ENCODE results near the gene DOCK3.

The DOCK3 gene

GRCh38 chr3:51397392-51397791 lies 722.7 kb downstream of the DOCK3 start:
- Mint-ChIP-seq H3K9me3 (no peaks in the 10 kb centered on the region), H3K27me3 (no peaks in the 10 kb centered on the region), H3K4me3 (no peak overlapping the region), H3K27ac (no peak overlapping the region), H3K4me1 (peaks cover 47% of the 10 kb centered on the region)
- ATAC-seq (no peak), DNase-seq (no peak)

GRCh38 chr3:51398595-51399310 lies 724.0 kb downstream of the DOCK3 start:
- Mint-ChIP-seq H3K4me3 (no peak overlapping the region), H3K27me3 (no peaks in the 10 kb centered on the region), H3K4me1 (peaks cover 33% of the 10 kb centered on the region), H3K27ac (peak overlapping the region in 1 of 2 donors; percentile 41), H3K9me3 (no peaks in the 10 kb centered on the region)
- ATAC-seq (no peak), DNase-seq (no peak)

GRCh38 chr3:51400166-51400565 lies 725.4 kb downstream of the DOCK3 start:
- no peak overlapping the region for H3K4me3 Mint-ChIP-seq
- no peaks in the 10 kb centered on the region for H3K9me3 Mint-ChIP-seq
- peaks cover 27% of the 10 kb centered on the region for H3K4me1 Mint-ChIP-seq
- H3K27me3 Mint-ChIP-seq = no peaks in the 10 kb centered on the region
- ATAC-seq (no peak), DNase-seq (no peak)
- peak overlapping the region in 1 of 2 donors; percentile 64 for H3K27ac Mint-ChIP-seq

DNA sequence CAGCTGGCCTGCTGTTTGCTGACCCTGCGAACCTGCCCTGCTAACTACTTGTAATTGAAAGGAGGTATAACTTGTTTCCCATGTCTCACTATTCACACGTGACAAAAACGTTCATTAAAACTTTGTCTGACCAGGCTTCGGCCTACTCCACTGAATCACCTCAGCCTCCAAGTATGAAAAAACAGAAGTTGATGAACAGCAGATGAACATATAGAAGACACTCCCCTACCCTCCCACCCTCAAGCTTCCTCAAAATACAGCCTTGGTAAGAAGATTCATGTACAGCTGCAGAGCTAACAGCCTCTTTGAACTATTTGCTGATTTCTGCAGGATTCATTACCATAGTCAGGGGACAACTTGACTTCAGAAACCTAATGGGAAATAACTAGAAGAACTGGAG lies 727.0 kb downstream of the DOCK3 start:
- ATAC-seq (no peak), DNase-seq (no peak)
- no peak overlapping the region for H3K27ac Mint-ChIP-seq

DNA sequence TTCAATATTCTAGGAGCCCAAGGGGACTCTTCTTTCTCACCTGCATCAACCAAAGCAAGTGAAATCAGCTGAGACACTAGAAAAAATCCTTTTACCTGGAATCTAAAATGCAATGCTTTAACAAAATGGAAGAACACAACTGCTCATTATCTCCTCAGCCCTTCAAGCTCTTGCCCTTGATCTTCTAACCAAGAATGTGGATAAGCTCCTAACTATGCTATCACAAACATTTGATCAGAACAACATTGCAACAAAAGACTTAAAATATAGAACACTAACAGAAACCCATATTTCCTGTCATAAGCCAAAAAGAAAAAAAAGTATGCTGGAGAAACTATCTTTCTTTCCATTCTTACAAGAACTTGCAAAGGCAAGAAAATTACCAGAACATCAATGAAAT lies 728.9 kb downstream of the DOCK3 start:
- H3K4me3 Mint-ChIP-seq = no peak overlapping the region
- no peak for ATAC-seq

More for the DNA sequence above, 727.0 kb downstream of the DOCK3 start:
- Mint-ChIP-seq H3K4me1 (peaks cover 21% of the 10 kb centered on the region), H3K4me3 (no peak overlapping the region), H3K9me3 (no peaks in the 10 kb centered on the region), H3K27me3 (no peaks in the 10 kb centered on the region)

GRCh38 chr3:51408021-51408420 lies 733.3 kb downstream of the DOCK3 start:
- Mint-ChIP-seq H3K27me3 (no peaks in the 10 kb centered on the region), H3K27ac (no peak overlapping the region), H3K4me3 (no peak overlapping the region), H3K4me1 (peaks cover 15% of the 10 kb centered on the region), H3K9me3 (no peaks in the 10 kb centered on the region)
- no peak for DNase-seq
- no peak for ATAC-seq

More for the DNA sequence above, 728.9 kb downstream of the DOCK3 start:
- Mint-ChIP-seq H3K9me3 (no peaks in the 10 kb centered on the region), H3K4me1 (peaks cover 15% of the 10 kb centered on the region), H3K27ac (peak overlapping the region; percentile 49 to 85), H3K27me3 (no peaks in the 10 kb centered on the region)
- DNase-seq = no peak

DNA sequence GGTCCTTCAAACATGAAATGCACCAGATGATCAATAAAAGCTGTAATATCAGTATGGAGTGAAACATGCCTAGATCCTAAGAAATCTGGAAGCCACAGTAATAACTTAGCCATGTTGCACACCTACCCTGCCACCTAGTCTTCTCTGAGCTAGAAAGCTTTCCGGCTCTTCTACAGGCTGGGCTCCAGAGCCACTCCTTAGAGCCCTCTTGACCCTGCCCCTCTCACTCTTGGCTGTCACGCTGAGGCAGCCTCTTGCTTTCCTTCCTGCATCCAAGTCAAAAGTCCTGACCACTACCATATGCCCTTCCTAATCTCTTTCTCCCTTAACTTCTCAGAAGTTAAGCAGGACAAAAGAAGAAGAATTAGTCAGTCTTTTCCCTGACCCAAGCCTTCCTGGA lies 734.1 kb downstream of the DOCK3 start:
- no peak for ATAC-seq
- Mint-ChIP-seq H3K27me3 (no peaks in the 10 kb centered on the region), H3K9me3 (no peaks in the 10 kb centered on the region), H3K27ac (peak overlapping the region in 1 of 2 donors; percentile 38), H3K4me3 (no peak overlapping the region), H3K4me1 (peaks cover 15% of the 10 kb centered on the region)
- DNase-seq = no peak

DNA sequence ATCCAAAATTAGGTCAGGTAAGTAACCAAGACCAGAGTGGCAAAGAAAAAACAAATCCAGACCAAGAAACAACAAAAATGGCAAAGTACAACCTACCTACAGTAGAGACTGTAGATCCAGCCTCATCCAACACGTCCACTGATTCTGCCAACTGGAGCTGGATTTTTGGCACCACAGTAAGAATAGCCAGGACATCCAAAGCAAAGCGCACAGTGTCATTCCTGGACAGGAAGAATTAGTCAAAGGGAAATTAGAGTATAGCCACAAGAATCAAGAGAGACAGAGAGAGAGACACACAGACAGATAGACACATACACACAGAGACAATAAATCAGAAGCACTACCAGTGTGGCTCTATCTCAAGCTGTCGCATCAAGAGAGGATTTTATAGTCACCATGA lies 747.5 kb downstream of the DOCK3 start:
- ATAC-seq (no peak), DNase-seq (no peak)
- H3K4me3 Mint-ChIP-seq = no peak overlapping the region
- H3K27me3 Mint-ChIP-seq = no peaks in the 10 kb centered on the region
- H3K9me3 Mint-ChIP-seq = no peaks in the 10 kb centered on the region
- H3K4me1 Mint-ChIP-seq = no peaks in the 10 kb centered on the region
- H3K27ac Mint-ChIP-seq = peak overlapping the region; percentile 15 to 64

DNA sequence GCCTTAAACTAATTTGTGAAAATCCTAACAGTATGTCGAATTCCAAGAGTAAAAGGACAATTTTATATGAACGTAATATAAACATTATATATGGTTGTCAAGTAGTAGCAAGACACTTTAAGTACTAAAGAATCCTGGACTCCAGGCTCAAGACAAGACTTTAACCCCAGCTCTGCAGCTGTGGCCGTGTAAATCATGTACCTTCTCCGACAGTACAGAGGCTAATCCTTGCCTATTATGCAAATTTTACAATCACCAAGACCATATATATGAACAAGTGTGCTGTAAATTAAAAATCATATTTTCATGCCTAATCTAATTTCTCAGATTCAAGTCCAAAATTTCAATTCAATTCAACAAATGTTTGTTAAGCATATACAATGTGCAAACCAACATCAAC lies 752.2 kb downstream of the DOCK3 start:
- H3K4me3 Mint-ChIP-seq = no peak overlapping the region
- no peaks in the 10 kb centered on the region for H3K27me3 Mint-ChIP-seq
- ATAC-seq = no peak
- no peaks in the 10 kb centered on the region for H3K4me1 Mint-ChIP-seq
- no peak for DNase-seq
- peak overlapping the region in 1 of 2 donors; percentile 69 for H3K27ac Mint-ChIP-seq
- no peaks in the 10 kb centered on the region for H3K9me3 Mint-ChIP-seq

DNA sequence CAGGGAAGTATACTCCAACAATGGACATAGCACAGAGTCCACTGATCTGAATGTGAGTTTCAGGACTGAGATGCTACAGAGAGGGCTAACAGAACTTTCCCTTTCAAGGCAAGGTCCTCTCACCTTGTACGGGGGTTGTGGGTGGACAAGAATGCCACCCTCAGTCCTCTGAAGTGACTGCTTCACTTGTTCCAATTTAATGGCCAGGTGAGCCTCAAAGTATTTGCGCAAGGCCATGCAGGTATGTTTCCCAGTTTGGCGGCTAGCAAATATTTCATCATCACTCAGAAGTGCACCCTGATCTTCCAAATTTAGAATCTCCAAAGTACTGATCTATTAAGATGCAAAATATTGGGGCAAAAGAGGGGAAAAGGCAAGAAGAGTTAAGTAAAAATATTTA lies 754.4 kb downstream of the DOCK3 start:
- H3K27ac Mint-ChIP-seq = no peak overlapping the region
- no peaks in the 10 kb centered on the region for H3K27me3 Mint-ChIP-seq
- no peak overlapping the region for H3K4me3 Mint-ChIP-seq
- no peaks in the 10 kb centered on the region for H3K9me3 Mint-ChIP-seq
- H3K4me1 Mint-ChIP-seq = no peaks in the 10 kb centered on the region
- DNase-seq (no peak), ATAC-seq (no peak)
